Endometrial microvascular endothelial cells (primary cell): ENCODE results near the gene LRP1B. TPM values are rescaled to one million over a fixed set of nuclear protein-coding genes. Genes with fewer than 3 reads are reported as not detected.
"Not testable (repeated sequence)": the region's sequence is repeated elsewhere in the genome, so short reads cannot be mapped to it uniquely, and the experiment has no call there.

ENCODE experiments used
- in situ Hi-C: cut with HindIII; loops from 2 replicates; pipeline ENCODE4 v1.10.0; 2017; ENCODE audit warnings: low sequenced_read_pairs, low pct_unique_long_range_greater_than_20kb; ENCODE audit errors: inconsistent ontology term
- total RNA-seq: library from RNA; depleted of rRNA; stranded (reverse); fragments of >200 nt; gene quantifications from one replicate; pipeline ENCODE4 v1.2.3, GENCODE V29; 2015; ENCODE audit errors: inconsistent ontology term

LRP1B gene
- total RNA-seq, 1 donor from 2014 or later, result not detected

DNA sequence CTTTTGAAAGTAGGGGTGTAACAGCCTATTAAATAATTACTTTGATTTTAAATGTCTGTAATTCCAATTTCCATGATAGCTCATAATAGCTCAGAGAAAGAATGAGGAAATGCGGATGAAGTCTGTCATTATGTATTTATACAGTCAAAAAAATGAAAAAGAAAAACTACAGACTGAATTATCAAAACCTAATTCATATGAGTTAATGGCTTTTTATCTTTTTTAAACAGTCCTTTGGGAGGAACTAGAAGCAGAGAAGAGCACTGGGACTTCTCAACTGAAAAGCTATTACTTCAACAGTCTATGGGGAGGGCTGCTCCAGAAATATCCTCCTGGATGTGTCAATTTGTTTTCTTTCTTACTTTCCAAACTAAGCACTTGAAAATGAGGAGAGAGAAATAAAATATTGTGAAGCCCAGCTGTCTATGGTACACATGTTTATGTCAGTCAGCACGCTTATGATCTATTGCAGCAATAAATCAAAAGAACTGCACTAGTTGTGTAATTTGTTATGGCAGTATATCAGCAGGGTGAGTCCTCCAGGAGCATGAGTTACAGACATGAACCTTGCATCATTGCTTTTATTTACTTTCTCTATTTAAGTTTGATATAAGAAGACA, 1550.2 kb downstream of the LRP1B start:
- in situ Hi-C loops, result no loop called here

DNA sequence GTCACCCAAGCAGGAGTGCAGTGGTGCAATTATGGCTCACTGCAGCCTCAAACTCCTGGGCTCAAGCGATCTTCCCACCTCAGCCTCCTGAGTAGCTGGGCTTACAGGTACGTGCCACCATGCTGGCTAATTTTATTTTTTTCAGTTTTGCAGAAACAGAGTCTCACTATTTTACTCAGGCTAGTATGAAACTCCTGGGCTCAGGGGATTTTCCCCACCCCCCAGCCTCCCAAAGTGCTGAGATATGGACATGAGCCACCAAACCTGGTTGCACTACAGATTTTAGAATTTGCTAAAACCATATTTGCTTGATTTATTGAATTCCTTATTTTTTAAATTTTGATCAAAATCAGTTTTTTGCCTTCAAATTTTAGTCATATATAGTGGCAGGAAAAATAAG, 1553.4 kb downstream of the LRP1B start:
- in situ Hi-C loops, result no loop called here

- in situ Hi-C loops, result no loop called here
Measured at GRCh38 chr2:140567734-140568133, 1563.1 kb downstream of the LRP1B start.

DNA sequence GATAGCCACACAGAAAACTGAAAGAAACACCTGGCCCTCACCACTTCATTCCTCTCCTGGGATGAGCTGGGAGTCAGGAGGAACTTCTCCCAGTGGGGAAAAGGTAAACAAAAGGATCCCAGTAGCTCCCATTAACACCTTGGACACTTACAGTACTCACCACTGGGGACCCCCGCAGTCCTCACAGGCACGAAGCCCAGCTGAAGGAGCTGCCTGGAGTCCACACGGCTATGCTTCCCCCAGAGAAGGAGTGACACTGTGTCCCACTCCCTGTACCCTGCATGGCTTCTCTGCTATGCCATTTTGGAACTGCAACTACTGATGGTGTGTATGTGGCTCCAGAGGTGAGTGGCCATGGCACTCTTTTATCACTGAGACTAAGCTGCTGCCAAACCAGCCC, 1565.1 kb downstream of the LRP1B start:
- in situ Hi-C loops, result no loop called here

DNA sequence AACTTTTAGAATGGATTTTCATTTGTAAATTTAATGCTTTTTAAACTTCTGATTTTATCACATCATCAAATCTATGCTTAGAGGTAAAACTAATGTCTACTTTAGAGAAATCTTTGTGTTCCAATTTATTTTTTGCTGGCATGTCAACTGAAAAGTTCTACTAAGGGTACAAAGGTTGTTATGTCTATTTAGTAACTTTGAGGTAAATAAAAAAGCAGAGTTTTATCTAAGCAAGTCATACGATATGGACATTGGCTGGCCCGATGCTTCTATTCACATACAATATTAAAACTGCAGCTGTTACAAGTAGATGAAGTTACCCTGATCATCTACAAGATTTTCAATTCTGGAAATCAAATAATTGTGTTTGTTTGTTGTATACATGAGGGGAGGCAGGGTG, 1575.1 kb downstream of the LRP1B start:
- in situ Hi-C loops, result no loop called here

- in situ Hi-C loops, result no loop called here
Measured at GRCh38 chr2:140552634-140553033, 1578.2 kb downstream of the LRP1B start.

- in situ Hi-C loops, result no loop called here
Measured at GRCh38 chr2:140551287-140551686, 1579.5 kb downstream of the LRP1B start.

DNA sequence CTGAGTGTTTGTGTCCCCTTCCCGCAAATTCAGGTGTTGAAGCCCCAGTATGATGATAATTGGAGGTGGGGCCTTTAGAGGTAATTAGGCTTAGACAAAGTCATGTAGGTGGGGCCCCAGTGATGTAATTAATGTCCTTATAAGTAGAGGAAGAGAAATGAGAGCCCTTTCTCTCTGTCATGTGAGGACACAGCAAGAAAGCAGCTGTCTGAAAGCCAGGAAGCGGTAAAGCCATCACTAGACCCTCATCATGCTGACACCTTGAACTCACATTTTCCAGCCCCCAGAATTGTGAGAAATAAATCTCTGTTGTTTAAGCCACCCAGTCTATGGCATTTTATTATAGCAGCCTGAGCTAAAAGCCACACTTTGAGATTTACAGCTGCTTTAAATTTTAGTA, 1580.0 kb downstream of the LRP1B start:
- in situ Hi-C loops, result no loop called here

GRCh38 chr2:140544769-140545168, 1586.0 kb downstream of the LRP1B start:
- in situ Hi-C loops, result not testable (repeated sequence)

DNA sequence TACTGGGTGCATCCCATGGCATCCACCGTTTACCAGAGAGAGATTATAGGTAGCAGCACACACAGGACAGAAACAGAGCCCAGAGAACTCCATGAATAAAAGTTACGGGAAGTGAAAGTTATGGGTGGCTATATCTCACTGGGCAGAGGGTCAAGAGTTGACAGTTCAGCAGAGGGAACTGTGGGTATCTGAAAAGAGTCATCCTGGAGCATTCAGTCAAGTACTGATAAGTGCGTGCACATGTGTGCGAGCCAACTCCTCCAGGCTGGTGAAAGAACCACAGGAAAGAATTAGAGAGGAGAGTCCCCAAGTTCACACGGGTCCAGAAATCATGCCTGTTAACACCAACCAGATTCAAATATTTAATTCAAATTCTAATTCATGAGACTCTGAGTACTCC, 1588.2 kb downstream of the LRP1B start:
- in situ Hi-C loops, result no loop called here

DNA sequence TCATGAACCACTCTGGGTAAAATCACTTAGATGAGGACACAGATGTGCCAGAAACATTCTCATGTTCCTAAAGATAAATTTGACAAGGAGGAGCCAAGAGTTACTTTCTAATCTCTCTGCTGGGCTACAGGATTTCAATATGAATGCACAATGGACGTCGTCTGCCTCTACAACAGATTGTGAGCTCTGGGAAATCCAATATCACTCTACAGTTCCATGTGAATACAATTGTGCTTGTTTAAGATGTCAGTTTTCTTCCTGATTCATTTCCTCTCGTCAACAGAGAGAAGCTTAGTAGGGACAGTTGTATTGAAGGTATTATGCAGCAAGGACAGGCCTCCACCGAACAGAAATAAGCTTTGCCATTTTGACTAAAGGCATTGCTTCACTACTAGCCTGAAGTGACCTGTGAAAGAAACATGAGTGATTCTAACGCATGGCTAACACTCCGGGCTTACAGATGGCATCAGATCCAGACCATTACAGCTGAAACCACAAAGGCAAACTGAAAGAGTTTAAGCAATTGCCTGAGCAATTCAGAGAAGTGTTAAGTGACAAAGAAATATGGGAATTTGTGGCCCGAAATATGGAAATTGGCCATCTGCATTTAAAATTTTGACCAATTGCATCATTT, 1591.5 kb downstream of the LRP1B start:
- in situ Hi-C loops, result no loop called here

GRCh38 chr2:140529706-140530105, 1601.1 kb downstream of the LRP1B start:
- in situ Hi-C loops, result no loop called here

DNA sequence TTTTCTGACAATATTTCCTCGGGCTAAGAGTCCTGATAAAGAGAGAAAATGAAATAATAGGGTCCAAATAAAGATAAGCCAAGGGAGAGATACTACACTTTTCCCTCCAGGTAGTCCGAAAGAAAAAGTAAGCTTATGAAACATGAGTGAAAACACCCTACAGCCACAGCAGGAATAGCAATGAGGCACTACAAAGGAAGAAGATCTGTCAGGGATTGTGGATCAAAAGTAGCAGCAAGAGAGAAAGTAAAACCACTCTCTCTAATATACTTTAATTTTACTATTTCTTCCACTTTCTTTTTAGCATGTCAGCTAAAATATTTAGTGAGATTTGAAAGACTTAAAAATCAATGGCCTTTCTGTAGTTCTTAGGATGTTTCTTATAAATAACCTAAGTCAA, 1601.8 kb downstream of the LRP1B start:
- in situ Hi-C loops, result no loop called here

DNA sequence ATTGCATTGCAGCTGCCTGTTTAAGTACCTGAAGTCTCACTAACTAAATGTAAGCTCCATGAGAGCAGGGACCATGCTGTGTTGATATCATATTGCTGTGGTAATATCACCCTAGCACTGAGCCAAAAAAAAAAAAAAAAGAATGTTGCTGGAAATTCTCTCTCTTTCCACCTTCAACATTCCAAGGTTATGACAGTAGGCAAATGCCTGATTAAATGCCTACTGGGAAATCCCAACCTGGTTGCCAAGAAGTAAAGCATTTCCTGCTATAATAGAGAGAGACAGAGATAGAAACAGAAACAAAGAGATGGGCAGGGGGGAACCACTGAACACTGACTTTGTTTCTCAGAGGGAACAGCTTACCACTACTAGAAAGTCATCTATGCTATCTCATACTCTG, 1604.2 kb downstream of the LRP1B start:
- in situ Hi-C loops, result no loop called here

GRCh38 chr2:140512106-140512505, 1618.7 kb downstream of the LRP1B start:
- in situ Hi-C loops, result no loop called here

DNA sequence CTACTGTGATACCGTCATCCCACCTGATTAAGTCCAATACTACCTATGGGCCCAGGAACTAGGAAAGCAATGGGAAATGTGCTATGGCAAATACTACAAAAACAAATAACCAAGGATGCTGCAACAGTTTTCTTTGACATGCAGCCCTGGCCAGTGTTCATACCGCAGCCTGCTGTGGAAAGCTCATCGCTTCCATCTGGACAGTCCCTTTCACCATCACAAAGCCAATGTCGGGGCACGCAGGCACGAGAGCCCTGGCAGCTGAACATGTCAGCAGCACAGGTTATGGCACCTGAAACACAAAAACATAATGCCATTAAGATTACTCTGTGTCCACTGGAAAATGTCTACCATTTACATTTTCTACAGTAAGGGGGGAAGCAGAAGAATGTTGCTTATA, 1621.1 kb downstream of the LRP1B start:
- in situ Hi-C loops, result no loop called here

GRCh38 chr2:140508756-140509155, 1622.1 kb downstream of the LRP1B start:
- in situ Hi-C loops, result no loop called here

DNA sequence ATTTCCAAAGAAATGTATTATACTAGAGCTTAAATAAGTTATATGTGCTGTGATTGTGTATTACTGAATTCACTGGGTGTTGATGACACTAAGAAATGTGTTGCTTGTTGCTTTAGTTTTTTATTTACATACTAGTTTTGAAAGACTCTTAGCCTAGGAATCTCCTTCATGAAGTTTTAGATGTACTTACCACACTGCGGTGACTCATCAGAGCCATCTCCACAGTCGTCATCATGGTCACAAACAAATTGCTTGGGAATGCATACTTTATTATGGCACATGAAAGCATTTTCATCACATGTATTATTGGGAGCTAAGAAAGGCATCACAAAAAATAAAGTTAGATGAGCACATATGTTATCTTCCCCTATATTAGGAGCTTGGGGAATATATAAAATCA, 1624.2 kb downstream of the LRP1B start:
- in situ Hi-C loops, result no loop called here

DNA sequence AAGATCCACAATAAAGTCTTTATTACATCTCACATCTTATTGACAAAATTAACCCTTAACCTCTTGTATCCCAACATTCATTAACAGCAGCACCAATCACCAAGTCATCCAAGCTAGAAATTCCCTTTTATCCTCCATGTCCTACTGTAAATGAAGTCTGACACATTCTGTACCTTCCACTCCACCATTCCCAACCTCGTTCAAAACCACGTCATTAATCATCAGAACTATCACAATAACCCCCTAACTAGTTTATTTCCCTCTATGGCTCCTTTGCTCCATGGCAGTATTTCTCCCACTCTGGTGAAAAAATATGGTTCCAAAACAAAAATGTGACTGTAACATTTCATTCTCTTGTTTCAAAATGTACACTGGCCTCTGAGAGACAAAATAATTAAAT, 1626.2 kb downstream of the LRP1B start:
- in situ Hi-C loops, result no loop called here

GRCh38 chr2:140502951-140503630, 1627.7 kb downstream of the LRP1B start:
- in situ Hi-C loops, result no loop called here
